LNCAP (cell line): ENCODE results near the gene MYO15A.

Experiments used
- TF ChIP-seq, protein P1 (sequence below): fragments of 450-650 bp; IDR thresholded peaks from 2 replicates; pipeline ENCODE4 v1.5.1; 2017; ENCODE audit warnings: mild to moderate bottlenecking

Gene MYO15A

DNA sequence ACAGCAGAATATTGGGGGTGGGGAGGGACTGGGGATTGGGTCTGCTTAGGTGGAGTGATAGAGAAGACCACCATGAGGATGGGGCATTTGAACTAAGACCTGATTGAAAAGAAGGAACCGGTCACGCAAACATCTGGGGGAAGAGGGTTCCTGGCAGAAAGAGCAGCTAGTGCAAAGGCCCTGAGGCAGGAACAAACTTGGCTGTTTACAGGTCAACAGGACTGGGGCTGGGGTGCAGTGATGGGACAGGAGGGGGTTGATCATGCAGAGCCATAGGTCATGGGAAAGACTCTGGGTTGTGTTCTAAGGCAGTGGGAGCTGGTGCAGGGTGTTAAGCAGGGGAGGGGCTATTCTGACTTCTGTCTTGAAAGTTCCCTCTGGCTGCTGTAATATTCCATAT lies 18.9 kb upstream of the MYO15A start:
- TF ChIP-seq, protein P1, sequence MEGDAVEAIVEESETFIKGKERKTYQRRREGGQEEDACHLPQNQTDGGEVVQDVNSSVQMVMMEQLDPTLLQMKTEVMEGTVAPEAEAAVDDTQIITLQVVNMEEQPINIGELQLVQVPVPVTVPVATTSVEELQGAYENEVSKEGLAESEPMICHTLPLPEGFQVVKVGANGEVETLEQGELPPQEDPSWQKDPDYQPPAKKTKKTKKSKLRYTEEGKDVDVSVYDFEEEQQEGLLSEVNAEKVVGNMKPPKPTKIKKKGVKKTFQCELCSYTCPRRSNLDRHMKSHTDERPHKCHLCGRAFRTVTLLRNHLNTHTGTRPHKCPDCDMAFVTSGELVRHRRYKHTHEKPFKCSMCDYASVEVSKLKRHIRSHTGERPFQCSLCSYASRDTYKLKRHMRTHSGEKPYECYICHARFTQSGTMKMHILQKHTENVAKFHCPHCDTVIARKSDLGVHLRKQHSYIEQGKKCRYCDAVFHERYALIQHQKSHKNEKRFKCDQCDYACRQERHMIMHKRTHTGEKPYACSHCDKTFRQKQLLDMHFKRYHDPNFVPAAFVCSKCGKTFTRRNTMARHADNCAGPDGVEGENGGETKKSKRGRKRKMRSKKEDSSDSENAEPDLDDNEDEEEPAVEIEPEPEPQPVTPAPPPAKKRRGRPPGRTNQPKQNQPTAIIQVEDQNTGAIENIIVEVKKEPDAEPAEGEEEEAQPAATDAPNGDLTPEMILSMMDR = no peak

DNA sequence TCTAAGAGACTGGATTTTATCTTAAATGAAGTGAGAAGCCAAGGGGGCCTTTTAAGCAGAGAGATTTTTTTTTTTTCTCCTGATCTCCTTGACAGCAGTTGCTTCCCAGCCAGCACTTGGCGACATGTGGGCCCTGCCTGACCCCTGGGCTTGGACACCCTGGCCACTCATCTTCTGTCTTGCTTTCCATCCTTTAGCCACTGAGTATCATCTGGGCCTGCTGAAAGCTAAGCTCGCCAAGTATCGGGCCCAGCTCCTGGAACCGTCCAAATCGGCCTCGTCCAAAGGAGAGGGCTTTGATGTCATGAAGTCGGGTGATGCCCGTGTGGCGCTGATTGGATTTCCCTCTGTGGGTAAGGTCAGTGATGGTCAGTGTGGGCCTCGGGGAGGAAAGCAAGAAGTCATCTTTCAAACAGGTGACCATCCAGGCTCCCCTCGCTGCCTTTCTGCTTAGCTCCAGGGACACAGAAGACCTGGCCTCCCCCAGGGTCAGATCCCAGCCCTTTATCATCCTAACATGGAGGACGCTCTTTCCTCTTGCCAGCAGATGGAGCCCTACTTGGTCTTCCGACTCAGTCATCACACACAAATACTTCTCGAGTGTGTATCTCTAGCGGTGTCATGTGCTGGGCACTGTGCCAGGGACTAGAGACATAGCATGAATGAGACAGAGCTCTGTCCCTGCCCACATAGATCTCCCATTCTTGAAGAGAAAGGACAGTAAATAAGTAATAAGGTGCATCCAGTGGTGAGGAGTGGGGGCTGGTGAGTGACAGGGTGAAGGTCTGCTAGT lies 14.7 kb upstream of the MYO15A start:
- TF ChIP-seq, protein P1 = peak; percentile 35; the same call in 1 of the 2 replicates

DNA sequence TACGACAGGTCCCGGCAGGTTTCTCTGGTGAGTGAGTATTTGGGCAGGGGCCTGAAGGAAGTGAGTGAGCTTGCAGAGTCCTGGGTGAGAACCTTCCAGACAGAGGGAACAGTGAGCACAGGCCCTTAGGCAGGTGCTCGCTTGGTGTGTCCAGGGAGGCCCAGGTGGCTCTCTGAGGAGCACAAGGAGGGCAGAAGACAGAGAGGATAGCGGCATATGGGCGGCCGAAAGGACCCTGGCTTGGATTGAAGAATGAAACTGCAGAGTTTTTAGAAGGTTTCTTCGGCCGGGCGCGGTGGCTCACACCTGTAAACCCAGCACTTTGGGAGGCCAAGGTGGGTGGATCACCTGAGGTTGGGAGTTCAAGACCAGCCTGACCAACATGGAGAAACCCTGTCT lies 14.1 kb upstream of the MYO15A start:
- TF ChIP-seq, protein P1 = no peak

DNA sequence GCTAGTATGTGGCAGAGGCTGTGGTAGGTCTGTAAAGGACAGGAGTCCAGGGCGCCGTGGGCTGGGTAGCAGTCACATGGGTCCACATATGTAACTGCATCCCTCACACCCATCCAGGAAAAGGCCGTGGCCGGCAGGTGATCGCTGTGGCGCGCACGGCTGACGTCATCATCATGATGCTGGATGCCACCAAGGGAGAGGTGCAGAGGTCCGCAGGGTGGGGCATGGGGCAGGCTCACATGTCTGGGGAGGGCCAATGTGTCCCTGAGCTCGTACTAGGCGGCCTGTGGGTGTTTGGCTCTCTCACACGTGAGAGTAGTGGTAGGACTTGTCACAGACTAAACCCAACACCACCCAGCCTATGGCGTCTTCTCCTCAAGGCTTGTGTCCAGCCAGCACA lies 9.0 kb upstream of the MYO15A start:
- TF ChIP-seq, protein P1 = no peak

DNA sequence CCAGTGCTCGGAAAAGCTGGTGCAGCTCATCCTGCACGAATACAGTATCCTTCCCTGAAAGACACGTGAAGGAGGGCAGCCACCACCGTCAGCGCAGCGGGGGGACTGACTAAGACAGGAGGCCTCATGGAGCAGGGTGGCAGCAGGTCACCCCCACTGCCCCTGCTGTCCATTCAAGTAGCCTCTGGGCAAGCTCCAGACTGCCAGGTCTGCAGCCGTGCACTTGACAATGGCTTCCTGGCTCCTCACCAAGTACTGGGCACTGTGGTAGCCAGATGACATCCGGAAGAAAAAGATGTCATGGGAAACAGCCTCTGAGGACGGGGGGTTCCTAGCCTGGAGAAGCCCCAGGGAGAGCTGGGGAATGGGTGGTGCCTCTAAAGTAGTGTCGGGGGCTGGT lies 7.9 kb upstream of the MYO15A start:
- TF ChIP-seq, protein P1 = no peak

DNA sequence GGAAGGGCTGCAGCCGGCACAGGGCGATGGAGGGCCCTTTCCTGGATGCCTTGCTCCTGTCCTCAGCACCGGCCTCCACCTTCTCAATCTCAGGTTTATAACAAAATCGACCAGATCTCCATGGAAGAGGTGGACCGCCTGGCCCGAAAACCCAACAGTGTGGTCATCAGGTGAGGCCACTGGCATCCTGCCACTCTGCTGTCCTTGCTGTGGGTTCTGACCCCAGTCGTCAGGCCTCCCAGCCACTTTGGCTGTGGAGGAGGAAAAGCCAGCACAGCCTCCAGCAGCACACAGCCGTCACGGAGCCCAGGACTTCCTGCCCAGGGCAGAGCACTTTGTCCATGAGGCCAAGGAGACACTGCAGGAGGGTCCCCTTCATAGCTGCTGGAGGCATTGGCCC lies 6.7 kb upstream of the MYO15A start:
- TF ChIP-seq, protein P1 = no peak

DNA sequence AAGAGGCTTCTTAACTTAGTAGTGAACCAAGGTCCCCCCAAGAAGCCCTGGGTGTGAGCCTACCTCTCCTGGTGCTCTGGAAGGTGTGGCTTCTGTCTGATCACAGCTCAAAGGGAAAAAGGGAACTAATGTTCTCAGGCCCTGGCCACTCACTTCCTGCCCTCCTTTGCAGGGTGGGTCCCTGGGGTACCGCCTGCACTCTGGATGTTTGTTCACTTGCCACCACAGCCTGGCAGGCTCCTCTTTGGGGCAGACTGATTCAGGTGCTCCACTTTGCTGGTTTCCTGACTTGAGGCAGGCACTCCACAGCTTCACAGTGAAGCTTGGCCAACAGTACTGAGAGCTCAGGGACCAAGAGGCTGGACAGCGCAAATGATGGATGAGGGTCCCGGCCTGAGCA lies 5.9 kb upstream of the MYO15A start:
- TF ChIP-seq, protein P1 = no peak

DNA sequence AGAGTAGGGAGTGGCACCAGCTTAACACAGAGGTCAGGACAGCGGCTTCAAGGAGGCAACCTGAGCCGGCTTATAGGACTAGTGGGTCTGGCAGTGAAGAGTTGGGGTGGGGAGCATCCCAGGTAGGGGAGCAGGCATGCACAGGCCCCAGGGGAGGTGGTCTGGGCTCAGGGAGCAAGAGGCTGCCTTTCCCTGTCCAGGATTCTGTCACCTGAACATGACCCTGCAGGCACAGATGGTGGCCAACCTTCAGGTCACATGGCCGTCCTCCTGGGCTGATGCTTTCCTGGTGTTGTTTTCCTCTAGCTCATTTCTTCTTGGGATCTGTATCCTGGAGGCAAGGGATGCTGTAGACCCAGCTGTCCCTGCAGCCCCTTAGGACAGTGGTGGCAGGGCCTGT lies 3.5 kb upstream of the MYO15A start:
- TF ChIP-seq, protein P1 = no peak
